ENCODE measurements around the gene NUDC. TPM values are rescaled to one million over a fixed set of nuclear protein-coding genes. Genes with fewer than 3 reads are reported as not detected.
A peak's percentile ranks its signal among the peaks of the same experiment; 100 is the strongest.

The NUDC gene
- total and polyA plus RNA-seq, 9 of the 15 experiments (the other 6 are each of a cell fraction or from before 2014, with no cell fraction given): 9.8 to 234 (median 149) TPM

- Histone ChIP-seq H3K9ac (ENCODE audit: insufficient read depth in 1 of 2, low read depth in 2 of 2, low read length in 2 of 2) (peak overlapping the region in 1 of 2 experiments; percentile 2; a peak in 1 of 4 replicates), H4K20me1 (replicated peaks; ENCODE audit: control insufficient read depth, insufficient read depth, low read length) (no peaks in the 10 kb centered on the region; the same call in 1 of the 2 replicates), H3K9me3 (replicated peaks; ENCODE audit: control insufficient read depth, insufficient read depth, low read depth, low read length) (no peaks in the 10 kb centered on the region), H3K36me3 (ENCODE audit: control insufficient read depth, insufficient read depth, low read length) (no peaks in the 10 kb centered on the region), H3K27ac (ENCODE audit: extremely low read depth, low read depth, low read length) (no peak overlapping the region), H3K4me1 (replicated peaks in 1 of 2; ENCODE audit: control insufficient read depth in 2 of 2, insufficient read depth in 2 of 2, low read length in 2 of 2) (peaks cover 6 to 28% of the 10 kb centered on the region in 2 experiments; a peak in 4 of 5 replicates), H3K27me3 (ENCODE audit: control insufficient read depth in 2 of 2, insufficient read depth in 2 of 2, low read length in 2 of 2) (peaks cover 17 to 36% of the 10 kb centered on the region in 2 experiments; a peak in 4 of 5 replicates), H3K4me3 (no peak overlapping the region), H3K9me1 (ENCODE audit: control insufficient read depth, insufficient read depth, low read length) (no peaks in the 10 kb centered on the region), H2AFZ (ENCODE audit: low read depth, low read length) (no peak overlapping the region), H3K4me2 (ENCODE audit: insufficient read depth, low read length) (no peak overlapping the region), H3K79me2 (ENCODE audit: control insufficient read depth, insufficient read depth, low read length) (no peaks in the 10 kb centered on the region)
- ChIA-PET POLR2A (no interaction called here), CTCF (ENCODE audit: low intra/inter-chr PET ratio) (no interaction called here)
- FAIRE-seq: peak; percentile 86
- intact Hi-C loops (cut with micrococcal nuclease) (no loop called here), in situ Hi-C loops (cut with MboI) (no loop called here)
- 3% methylated on average over 10 of the region's 10 CpGs for WGBS (ENCODE audit: insufficient coverage, low coverage, missing lambda C conversion rate)
- BruUV-seq (replicated peaks): no TSS peak
- peak; percentile 43 for ATAC-seq
- peak; percentile 49 to 59 (median 54) for DNase-seq (ENCODE audit: extremely low read depth in 1 of 4, low spot score in 3 of 4)
- TF ChIP-seq ZNF740 (CRISPR knock-in tag; IDR thresholded peaks at IDR 0.05) (peak; percentile 74; the same call in 1 of the 2 replicates), ZNF740 (tag; IDR thresholded peaks at IDR 0.05) (no peak), PCBP2 (IDR thresholded peaks at IDR 0.05; ENCODE audit: low read depth, low read length, poor library complexity, severe bottlenecking) (no peak), JUND (IDR thresholded peaks at IDR 0.05; ENCODE audit: borderline replicate concordance, low read depth, low read length) (peak; percentile 35; the same call in 1 of the 2 replicates), JUND (tag; IDR thresholded peaks at IDR 0.05; ENCODE audit: borderline replicate concordance, low read depth, low read length) (no peak), CHD1 (IDR thresholded peaks at IDR 0.05; ENCODE audit: low read length) (no peak), POLR2AphosphoS5 (IDR thresholded peaks at IDR 0.05; ENCODE audit: control insufficient read depth, insufficient read depth, low read depth, low read length) (0 out of 2 replicates have a peak, but pooled peaks have one; percentile 40), TOE1 (IDR thresholded peaks at IDR 0.05; ENCODE audit: borderline replicate concordance) (no peak), TOE1 (CRISPR knock-in tag; IDR thresholded peaks at IDR 0.05; ENCODE audit: borderline replicate concordance, low read depth) (no peak), JUN (IDR thresholded peaks at IDR 0.05; ENCODE audit: borderline replicate concordance, low read depth, low read length) (peak; percentile 18; the same call in 1 of the 2 replicates), JUN (CRISPR knock-in tag; IDR thresholded peaks at IDR 0.05; ENCODE audit: borderline replicate concordance) (no peak), EHMT2 (IDR thresholded peaks at IDR 0.05) (peak; percentile 50; the same call in 1 of the 2 replicates), SMARCE1 (IDR thresholded peaks at IDR 0.05) (peak; percentile 39; the same call in 1 of the 2 replicates), CBFA2T3 (IDR thresholded peaks at IDR 0.05) (peak; percentile 71), HDAC1 (IDR thresholded peaks at IDR 0.05) (peak in 1 of 2 experiments; percentile 56; a peak in 2 of 4 replicates), CTBP1 (IDR thresholded peaks at IDR 0.05; ENCODE audit: borderline replicate concordance) (peak; percentile 59), ZNF232 (CRISPR knock-in tag; IDR thresholded peaks at IDR 0.05) (no peak), ZNF224 (CRISPR knock-in tag; IDR thresholded peaks at IDR 0.05) (no peak), DACH1 (IDR thresholded peaks at IDR 0.05; ENCODE audit: partially characterized antibody) (peak; percentile 24), RAD21 (CRISPR knock-in tag; conservative IDR thresholded peaks at IDR 0.05 in 1 of 2, IDR thresholded peaks at IDR 0.05 in 1 of 2) (peak in 1 of 2 experiments; percentile 27; a peak in 1 of 4 replicates)
- TF ChIP-seq, protein P1, sequence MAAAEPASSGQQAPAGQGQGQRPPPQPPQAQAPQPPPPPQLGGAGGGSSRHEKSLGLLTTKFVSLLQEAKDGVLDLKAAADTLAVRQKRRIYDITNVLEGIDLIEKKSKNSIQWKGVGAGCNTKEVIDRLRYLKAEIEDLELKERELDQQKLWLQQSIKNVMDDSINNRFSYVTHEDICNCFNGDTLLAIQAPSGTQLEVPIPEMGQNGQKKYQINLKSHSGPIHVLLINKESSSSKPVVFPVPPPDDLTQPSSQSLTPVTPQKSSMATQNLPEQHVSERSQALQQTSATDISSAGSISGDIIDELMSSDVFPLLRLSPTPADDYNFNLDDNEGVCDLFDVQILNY (CRISPR knock-in tag; IDR thresholded peaks at IDR 0.05): no peak
Measured at GRCh38 chr1:26991310-26992116, 70.0 kb downstream of the NUDC start.
